HCT116 (cell line): ENCODE measurements around the gene SNCAIP. TPM values are rescaled to one million over a fixed set of nuclear protein-coding genes. Genes with fewer than 3 reads are reported as not detected.

Source experiments
- ATAC-seq: fragments of 200-7000 bp; cut with Tn5 transposase; 2 replicates; pipeline ENCODE4 v1.9.1; 2020; ENCODE audit warnings: mild to moderate bottlenecking, moderate library complexity
- BruUV-seq: library from RNA; stranded (reverse); fragments of 400-500 nt; replicated peaks from 2 replicates; lab custom pipeline; 2021; lab: Mats Ljungman, UMichigan
- CTCF ChIA-PET: fragments of 300-600 bp; sonication (Branson Sonifier 250); formaldehyde crosslinking; loops from one replicate; lab custom pipeline; 2021; ENCODE audit warnings: antibody characterized with exemption; lab: Charles Lee
- POLR2A ChIA-PET: fragments of 300-600, 350-600 bp; sonication (Branson Sonifier 250); formaldehyde crosslinking; loops from one replicate; lab custom pipeline; 2021; ENCODE audit warnings: antibody characterized with exemption; lab: Charles Lee
- RAD21 ChIA-PET, 2 experiments: fragments of 300-600 bp; sonication (Branson Sonifier 250); formaldehyde crosslinking; loops; one replicate each; lab custom pipeline; 2023; ENCODE audit warnings: low total read pairs in 2 of 2; ENCODE audit not compliant: uncharacterized antibody in 2 of 2, unreplicated experiment in 2 of 2, low non-redundant PET in 1 of 2; lab: Charles Lee
- DNase-seq: peaks from one replicate; pipeline ENCODE4 v3.0.0-alpha.2; 2010; ENCODE audit warnings: low read depth, low spot score
- H2AFZ ChIP-seq: fragments of 200-600 bp; shearing (Covaris generic), sonication (generic); 2 replicates; pipeline ENCODE4 v1.6.1; 2017; ENCODE audit warnings: low read depth, mixed run types, mixed read lengths, antibody characterized with exemption, low read length; ENCODE audit not compliant: poor library complexity, severe bottlenecking
- H3K27ac ChIP-seq: 2 replicates; pipeline ENCODE4 v1.5.1; 2012; ENCODE audit warnings: low read depth, low read length
- H3K27me3 ChIP-seq: fragments of 200-600 bp; sonication (generic); 2 replicates; pipeline ENCODE4 v1.6.1; 2016; ENCODE audit warnings: mixed run types, low read length, mixed read lengths; ENCODE audit not compliant: insufficient read depth
- H3K36me3 ChIP-seq, 2 experiments: fragments of 200-500 bp in 1 of 2; fragments of 200-600 bp in 1 of 2; sonication (Bioruptor generic) in 1 of 2; sonication (generic) in 1 of 2; 2 replicates each; pipeline versions ENCODE4 v1.5.1 to v1.6.1; 2014 to 2016; ENCODE audit warnings: low read length in 2 of 2, inconsistent platforms in 1 of 2, mixed read lengths in 1 of 2, mixed run types in 1 of 2; ENCODE audit not compliant: insufficient read depth in 2 of 2, control insufficient read depth in 1 of 2
- H3K4me1 ChIP-seq, 2 experiments: fragments of 200-600 bp in 1 of 2; sonication (generic) in 1 of 2; 2 replicates each; pipeline versions ENCODE4 v1.5.1 to v1.6.1; 2012 to 2017; ENCODE audit warnings: low read length in 2 of 2, inconsistent platforms in 1 of 2, mild to moderate bottlenecking in 1 of 2, mixed read lengths in 1 of 2, mixed run types in 1 of 2, moderate library complexity in 1 of 2; ENCODE audit not compliant: insufficient read depth in 2 of 2, control insufficient read depth in 1 of 2
- H3K4me2 ChIP-seq: fragments of 200-600 bp; sonication (generic); 2 replicates; pipeline ENCODE4 v1.6.1; 2017; ENCODE audit warnings: mixed run types, low read length, mixed read lengths
- H3K4me3 ChIP-seq, 2 experiments: fragments of 200-600 bp in 1 of 2; sonication (generic) in 1 of 2; replicated peaks in 1 of 2; 2 replicates each; pipeline ENCODE4 v1.5.1; 2011 to 2016; ENCODE audit warnings: low read length in 2 of 2, control low read depth in 1 of 2, low read depth in 1 of 2, mild to moderate bottlenecking in 1 of 2, mixed read lengths in 1 of 2, mixed run types in 1 of 2
- H3K79me2 ChIP-seq: fragments of 200-600 bp; sonication (generic); 2 replicates; pipeline ENCODE4 v1.6.1; 2017; ENCODE audit warnings: mild to moderate bottlenecking, mixed run types, low read length, moderate library complexity, mixed read lengths; ENCODE audit not compliant: insufficient read depth
- H3K9ac ChIP-seq: fragments of 200-600 bp; sonication (generic); 2 replicates; pipeline ENCODE4 v1.6.1; 2016; ENCODE audit warnings: low read length, mixed read lengths
- H3K9me2 ChIP-seq: fragments of 200-600 bp; sonication (generic), shearing (Covaris generic); 2 replicates; pipeline ENCODE4 v1.6.1; 2017; ENCODE audit warnings: mixed run types, mild to moderate bottlenecking, moderate library complexity; ENCODE audit not compliant: insufficient read depth
- H3K9me3 ChIP-seq, 2 experiments: fragments of 200-500 bp in 1 of 2; fragments of 200-600 bp in 1 of 2; sonication (Bioruptor generic) in 1 of 2; sonication (generic) in 1 of 2; 2 replicates each; pipeline ENCODE4 v1.6.1; 2014 to 2017; ENCODE audit warnings: low read length in 2 of 2, mixed read lengths in 2 of 2, inconsistent platforms in 1 of 2, low read depth in 1 of 2, mild to moderate bottlenecking in 1 of 2, mixed run types in 1 of 2, moderate library complexity in 1 of 2; ENCODE audit not compliant: control insufficient read depth in 1 of 2, insufficient read depth in 1 of 2
- H4K20me1 ChIP-seq: fragments of 200-600 bp; sonication (generic), shearing (Covaris generic); 2 replicates; pipeline ENCODE4 v1.6.1; 2017; ENCODE audit warnings: mixed run types, mild to moderate bottlenecking, moderate library complexity; ENCODE audit not compliant: insufficient read depth
- JUND ChIP-seq: IDR thresholded peaks from 2 replicates; pipeline ENCODE4 v1.6.1; 2012
- SIN3A ChIP-seq: IDR thresholded peaks from 2 replicates; pipeline ENCODE4 v1.6.1; 2012; ENCODE audit warnings: low read depth
- TCF7L2 ChIP-seq: IDR thresholded peaks from 2 replicates; pipeline ENCODE4 v1.7.0; 2011; ENCODE audit warnings: borderline replicate concordance, inconsistent platforms; ENCODE audit not compliant: insufficient read depth, insufficient read length; ENCODE audit errors: extremely low read depth
- ZFX ChIP-seq: fragments of 450-650 bp; IDR thresholded peaks from 2 replicates; pipeline ENCODE4 v1.6.1; 2017
- intact Hi-C: fragments of 100-400 bp; cut with micrococcal nuclease; formaldehyde crosslinking; loops from 2 replicates; pipeline ENCODE4 v1.10.0; 2022
- total RNA-seq: library from RNA; stranded (reverse); gene quantifications from one replicate; pipeline ENCODE4 v1.2.1, GENCODE V29; 2021; ENCODE audit not compliant: unreplicated experiment
- TF ChIP-seq, protein P1 (sequence below), 3 experiments: fragments of 200-600 bp in 1 of 3; sonication (generic) in 1 of 3; IDR thresholded peaks in 2 of 3; conservative IDR thresholded peaks in 1 of 3; 2 replicates each; pipeline ENCODE4 v1.5.1; 2012 to 2017; ENCODE audit warnings: low read depth in 2 of 3, low read length in 2 of 3, antibody characterized with exemption in 1 of 3, borderline replicate concordance in 1 of 3, control low read depth in 1 of 3, mild to moderate bottlenecking in 1 of 3, mixed read lengths in 1 of 3, mixed run types in 1 of 3, moderate library complexity in 1 of 3; ENCODE audit not compliant: insufficient read depth in 1 of 3
- TF ChIP-seq, protein P2 (sequence below): IDR thresholded peaks from 2 replicates; pipeline ENCODE4 v1.6.1; 2012; ENCODE audit warnings: low read depth

SNCAIP gene
- total RNA-seq, 1 experiment from 2014 or later = not detected

DNA sequence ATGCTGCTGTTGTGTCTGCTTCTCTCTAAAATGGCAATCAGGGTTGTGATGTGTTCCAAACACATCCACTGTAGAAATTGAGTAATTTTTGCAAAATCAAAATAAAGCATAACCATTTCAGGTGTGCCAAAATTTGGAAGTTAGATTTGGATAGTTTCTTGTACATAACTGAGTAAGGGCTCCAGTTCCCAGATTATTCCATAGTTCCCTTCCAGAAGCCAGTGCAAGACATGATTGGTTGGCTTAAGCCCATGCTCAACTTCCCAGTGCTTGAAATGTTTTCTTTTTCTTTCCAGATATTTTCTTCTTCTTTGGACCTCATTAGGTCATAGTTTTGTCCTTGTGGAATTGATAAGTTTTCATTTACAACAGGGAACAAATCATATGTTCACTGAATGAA lies 64.2 kb downstream of the SNCAIP start:
- no TSS peak for BruUV-seq
- TF ChIP-seq ZFX (no peak), JUND (no peak), SIN3A (no peak), TCF7L2 (no peak)
- TF ChIP-seq, protein P1, sequence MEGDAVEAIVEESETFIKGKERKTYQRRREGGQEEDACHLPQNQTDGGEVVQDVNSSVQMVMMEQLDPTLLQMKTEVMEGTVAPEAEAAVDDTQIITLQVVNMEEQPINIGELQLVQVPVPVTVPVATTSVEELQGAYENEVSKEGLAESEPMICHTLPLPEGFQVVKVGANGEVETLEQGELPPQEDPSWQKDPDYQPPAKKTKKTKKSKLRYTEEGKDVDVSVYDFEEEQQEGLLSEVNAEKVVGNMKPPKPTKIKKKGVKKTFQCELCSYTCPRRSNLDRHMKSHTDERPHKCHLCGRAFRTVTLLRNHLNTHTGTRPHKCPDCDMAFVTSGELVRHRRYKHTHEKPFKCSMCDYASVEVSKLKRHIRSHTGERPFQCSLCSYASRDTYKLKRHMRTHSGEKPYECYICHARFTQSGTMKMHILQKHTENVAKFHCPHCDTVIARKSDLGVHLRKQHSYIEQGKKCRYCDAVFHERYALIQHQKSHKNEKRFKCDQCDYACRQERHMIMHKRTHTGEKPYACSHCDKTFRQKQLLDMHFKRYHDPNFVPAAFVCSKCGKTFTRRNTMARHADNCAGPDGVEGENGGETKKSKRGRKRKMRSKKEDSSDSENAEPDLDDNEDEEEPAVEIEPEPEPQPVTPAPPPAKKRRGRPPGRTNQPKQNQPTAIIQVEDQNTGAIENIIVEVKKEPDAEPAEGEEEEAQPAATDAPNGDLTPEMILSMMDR (IDR thresholded peaks at IDR 0.05 in 2 of 3, conservative IDR thresholded peaks at IDR 0.05 in 1 of 3; ENCODE audit: borderline replicate concordance in 1 of 3, insufficient read depth in 1 of 3, low read depth in 2 of 3, low read length in 2 of 3) = no peak
- TF ChIP-seq, protein P2, sequence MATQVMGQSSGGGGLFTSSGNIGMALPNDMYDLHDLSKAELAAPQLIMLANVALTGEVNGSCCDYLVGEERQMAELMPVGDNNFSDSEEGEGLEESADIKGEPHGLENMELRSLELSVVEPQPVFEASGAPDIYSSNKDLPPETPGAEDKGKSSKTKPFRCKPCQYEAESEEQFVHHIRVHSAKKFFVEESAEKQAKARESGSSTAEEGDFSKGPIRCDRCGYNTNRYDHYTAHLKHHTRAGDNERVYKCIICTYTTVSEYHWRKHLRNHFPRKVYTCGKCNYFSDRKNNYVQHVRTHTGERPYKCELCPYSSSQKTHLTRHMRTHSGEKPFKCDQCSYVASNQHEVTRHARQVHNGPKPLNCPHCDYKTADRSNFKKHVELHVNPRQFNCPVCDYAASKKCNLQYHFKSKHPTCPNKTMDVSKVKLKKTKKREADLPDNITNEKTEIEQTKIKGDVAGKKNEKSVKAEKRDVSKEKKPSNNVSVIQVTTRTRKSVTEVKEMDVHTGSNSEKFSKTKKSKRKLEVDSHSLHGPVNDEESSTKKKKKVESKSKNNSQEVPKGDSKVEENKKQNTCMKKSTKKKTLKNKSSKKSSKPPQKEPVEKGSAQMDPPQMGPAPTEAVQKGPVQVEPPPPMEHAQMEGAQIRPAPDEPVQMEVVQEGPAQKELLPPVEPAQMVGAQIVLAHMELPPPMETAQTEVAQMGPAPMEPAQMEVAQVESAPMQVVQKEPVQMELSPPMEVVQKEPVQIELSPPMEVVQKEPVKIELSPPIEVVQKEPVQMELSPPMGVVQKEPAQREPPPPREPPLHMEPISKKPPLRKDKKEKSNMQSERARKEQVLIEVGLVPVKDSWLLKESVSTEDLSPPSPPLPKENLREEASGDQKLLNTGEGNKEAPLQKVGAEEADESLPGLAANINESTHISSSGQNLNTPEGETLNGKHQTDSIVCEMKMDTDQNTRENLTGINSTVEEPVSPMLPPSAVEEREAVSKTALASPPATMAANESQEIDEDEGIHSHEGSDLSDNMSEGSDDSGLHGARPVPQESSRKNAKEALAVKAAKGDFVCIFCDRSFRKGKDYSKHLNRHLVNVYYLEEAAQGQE = no peak
- RAD21 ChIA-PET = no interaction called here
- CTCF ChIA-PET = no interaction called here
- H3K4me1 ChIP-seq = no peaks in the 10 kb centered on the region
- H3K9me3 ChIP-seq = no peaks in the 10 kb centered on the region
- no peak overlapping the region for H3K27ac ChIP-seq
- H3K36me3 ChIP-seq = no peaks in the 10 kb centered on the region
- ATAC-seq (no peak), DNase-seq (no peak)
- H3K79me2 ChIP-seq = no peaks in the 10 kb centered on the region
- H3K4me2 ChIP-seq = no peak overlapping the region
- H3K9ac ChIP-seq = no peak overlapping the region
- H3K4me3 ChIP-seq = no peak overlapping the region
- no peaks in the 10 kb centered on the region for H4K20me1 ChIP-seq
- intact Hi-C loops = no loop called here
- H3K9me2 ChIP-seq = no peaks in the 10 kb centered on the region
- no peak overlapping the region for H2AFZ ChIP-seq
- POLR2A ChIA-PET = no interaction called here
- no peaks in the 10 kb centered on the region for H3K27me3 ChIP-seq
